ENCODE data around the gene PSPN.
"Not testable (repeated sequence)": the region's sequence is repeated elsewhere in the genome, so short reads cannot be mapped to it uniquely, and the experiment has no call there.

PSPN gene

GRCh38 chr19:6359568-6360341, 16.0 kb downstream of the PSPN start:
- peaks cover 15% of the 10 kb centered on the region for H3K36me3 ChIP-seq
- no peak overlapping the region for H3K4me3 ChIP-seq
- H4K20me1 ChIP-seq: no peaks in the 10 kb centered on the region
- peaks cover 15% of the 10 kb centered on the region for H3K4me1 ChIP-seq
- H3K27ac ChIP-seq: no peak overlapping the region
- H3K9ac ChIP-seq: no peak overlapping the region
- TF ChIP-seq Cebpa-rat (IDR thresholded peaks at IDR 0.05): no peak
- no peaks in the 10 kb centered on the region for H3K27me3 ChIP-seq
- H3K9me3 ChIP-seq: peaks cover 2% of the 10 kb centered on the region
- no peak overlapping the region for H3K4me2 ChIP-seq

DNA sequence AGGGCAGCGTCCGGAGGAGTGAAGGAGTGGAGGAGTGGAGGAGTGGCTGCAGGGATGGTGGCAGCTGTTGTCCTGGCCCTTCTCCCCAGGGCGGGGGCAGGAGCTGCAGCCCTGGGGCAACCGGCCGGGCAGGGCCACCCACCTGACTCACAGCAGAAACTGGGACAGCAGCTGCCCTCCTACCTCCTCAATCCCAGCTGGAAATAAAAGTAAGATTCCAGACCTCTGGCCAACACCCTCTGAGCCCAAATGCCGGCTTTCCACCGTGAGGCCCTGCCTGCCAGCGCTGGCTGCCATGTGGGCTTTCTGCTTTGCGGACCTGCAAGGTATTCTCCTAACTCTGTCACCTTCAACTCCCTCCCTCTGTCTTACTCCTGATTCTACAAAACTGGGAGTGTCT, 17.7 kb downstream of the PSPN start:
- H3K9ac ChIP-seq: no peak overlapping the region
- no peaks in the 10 kb centered on the region for H3K36me3 ChIP-seq
- H3K27ac ChIP-seq: no peak overlapping the region
- no peak for TF ChIP-seq Cebpa-rat (IDR thresholded peaks at IDR 0.05)
- no peak overlapping the region for H3K4me2 ChIP-seq
- no peak overlapping the region for H3K4me3 ChIP-seq
- peaks cover 8% of the 10 kb centered on the region for H3K4me1 ChIP-seq
- H3K27me3 ChIP-seq: no peaks in the 10 kb centered on the region
- no peaks in the 10 kb centered on the region for H4K20me1 ChIP-seq
- peaks cover 6% of the 10 kb centered on the region for H3K9me3 ChIP-seq

GRCh38 chr19:6357174-6357573, 18.6 kb downstream of the PSPN start:
- no peak overlapping the region for H3K9ac ChIP-seq

GRCh38 chr19:6355321-6356040, 20.3 kb downstream of the PSPN start:
- H3K4me3 ChIP-seq, H4K20me1 ChIP-seq: not testable (repeated sequence)

More at GRCh38 chr19:6357174-6357573, 18.6 kb downstream of the PSPN start:
- H3K36me3 ChIP-seq: no peaks in the 10 kb centered on the region
- H3K4me2 ChIP-seq: no peak overlapping the region
- no peak for TF ChIP-seq Cebpa-rat (IDR thresholded peaks at IDR 0.05)
- H4K20me1 ChIP-seq: no peaks in the 10 kb centered on the region
- no peak overlapping the region for H3K27ac ChIP-seq
- no peaks in the 10 kb centered on the region for H3K27me3 ChIP-seq
- peaks cover 6% of the 10 kb centered on the region for H3K9me3 ChIP-seq
- H3K4me3 ChIP-seq: no peak overlapping the region
- H3K4me1 ChIP-seq: peaks cover under 1% of the 10 kb centered on the region

DNA sequence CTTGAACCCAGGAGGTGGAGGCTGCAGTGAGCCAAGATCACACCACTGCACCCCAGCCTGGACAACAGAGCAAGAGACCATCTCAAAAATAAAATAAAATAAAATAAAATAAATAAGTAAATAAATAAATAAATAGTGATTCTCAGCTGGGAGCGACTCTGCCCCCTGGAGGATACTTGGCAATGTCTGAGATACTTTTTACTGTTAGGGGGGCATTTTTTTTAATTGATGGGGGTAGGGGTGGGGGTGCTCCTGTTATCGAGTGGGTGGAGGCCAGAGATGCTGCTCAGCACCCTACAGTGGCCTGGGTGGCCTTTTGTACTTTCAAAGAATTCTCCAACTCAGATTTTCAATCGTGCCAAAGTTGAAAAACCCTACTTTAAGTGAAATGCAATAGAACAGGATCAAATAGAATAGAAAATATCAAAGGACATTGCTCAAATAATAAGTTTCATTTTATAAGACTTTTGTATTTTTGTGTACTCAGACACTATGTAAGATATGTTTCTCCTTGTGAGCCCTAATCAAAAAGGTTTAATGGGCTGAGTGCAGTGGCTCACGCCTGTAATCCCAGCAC, 21.5 kb downstream of the PSPN start:
- Histone ChIP-seq H3K27ac (no peak overlapping the region), H3K36me3 (no peaks in the 10 kb centered on the region), H3K27me3 (no peaks in the 10 kb centered on the region), H3K4me2 (no peak overlapping the region), H4K20me1 (no peaks in the 10 kb centered on the region), H3K9ac (no peak overlapping the region), H3K9me3 (peaks cover 6% of the 10 kb centered on the region), H3K4me3 (no peak overlapping the region), H3K4me1 (no peaks in the 10 kb centered on the region)
- no peak for TF ChIP-seq Cebpa-rat (IDR thresholded peaks at IDR 0.05)

More at GRCh38 chr19:6355321-6356040, 20.3 kb downstream of the PSPN start:
- H3K27ac ChIP-seq, H3K4me1 ChIP-seq, H3K36me3 ChIP-seq, H3K4me2 ChIP-seq, H3K27me3 ChIP-seq, H3K9ac ChIP-seq, H3K9me3 ChIP-seq: not testable (repeated sequence)

GRCh38 chr19:6352381-6353165, 23.2 kb downstream of the PSPN start:
- Histone ChIP-seq H3K27me3 (no peaks in the 10 kb centered on the region), H3K4me3 (no peak overlapping the region), H3K4me1 (no peaks in the 10 kb centered on the region), H4K20me1 (no peaks in the 10 kb centered on the region), H3K36me3 (no peaks in the 10 kb centered on the region), H3K27ac (no peak overlapping the region), H3K4me2 (no peak overlapping the region), H3K9me3 (peaks cover 6% of the 10 kb centered on the region), H3K9ac (no peak overlapping the region)
- no peak for TF ChIP-seq Cebpa-rat (IDR thresholded peaks at IDR 0.05)

GRCh38 chr19:6350688-6351087, 25.0 kb downstream of the PSPN start:
- H3K27ac ChIP-seq: no peak overlapping the region
- no peak overlapping the region for H3K9ac ChIP-seq
- no peaks in the 10 kb centered on the region for H3K27me3 ChIP-seq
- H3K36me3 ChIP-seq: no peaks in the 10 kb centered on the region
- H4K20me1 ChIP-seq: no peaks in the 10 kb centered on the region
- no peaks in the 10 kb centered on the region for H3K4me1 ChIP-seq
- TF ChIP-seq Cebpa-rat (IDR thresholded peaks at IDR 0.05): no peak
- H3K4me3 ChIP-seq: no peak overlapping the region
- H3K4me2 ChIP-seq: no peak overlapping the region
- H3K9me3 ChIP-seq: peaks cover 6% of the 10 kb centered on the region

GRCh38 chr19:6349271-6349670, 26.5 kb downstream of the PSPN start:
- H3K4me2 ChIP-seq, H3K27ac ChIP-seq, H3K9me3 ChIP-seq, H3K36me3 ChIP-seq, H3K9ac ChIP-seq, H3K27me3 ChIP-seq, H3K4me1 ChIP-seq, H4K20me1 ChIP-seq, H3K4me3 ChIP-seq: not testable (repeated sequence)

DNA sequence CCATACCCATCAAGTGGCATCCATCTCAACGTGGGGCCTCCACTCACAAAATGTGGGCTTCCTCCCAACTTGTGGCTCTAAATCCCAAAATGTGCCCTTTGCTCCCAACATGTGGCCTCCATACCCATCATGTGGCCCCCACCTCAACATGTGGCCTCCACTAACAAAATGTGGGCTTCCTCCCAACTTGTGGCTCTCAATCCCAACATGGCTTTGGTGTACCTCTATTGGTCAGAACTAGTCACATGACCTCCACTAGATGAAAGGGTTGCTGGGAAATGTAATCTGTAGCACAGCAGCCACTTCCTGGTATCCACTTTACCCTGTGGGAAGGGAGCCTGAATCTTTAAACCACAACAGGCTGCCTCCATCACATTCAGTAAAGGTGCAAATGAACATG, 32.3 kb downstream of the PSPN start:
- Histone ChIP-seq H3K4me1 (peaks cover 14% of the 10 kb centered on the region), H4K20me1 (no peaks in the 10 kb centered on the region), H3K4me2 (no peak overlapping the region), H3K4me3 (no peak overlapping the region), H3K27me3 (no peaks in the 10 kb centered on the region), H3K9me3 (peaks cover 11% of the 10 kb centered on the region), H3K9ac (no peak overlapping the region), H3K27ac (no peak overlapping the region), H3K36me3 (no peaks in the 10 kb centered on the region)
- no peak for TF ChIP-seq Cebpa-rat (IDR thresholded peaks at IDR 0.05)

All from BLaER1 (cell line).